SH-SY5Y (cell line): Measurements from ENCODE around the gene NME9.

Experiments used
- GATA2 ChIP-seq: IDR thresholded peaks from 2 replicates; pipeline ENCODE4 v1.6.1; 2011; ENCODE audit warnings: mild to moderate bottlenecking, low read depth, low read length
- GATA3 ChIP-seq: IDR thresholded peaks from 2 replicates; pipeline ENCODE4 v1.6.1; 2011; ENCODE audit warnings: low read depth, mild to moderate bottlenecking, low read length, moderate library complexity

Gene NME9

DNA sequence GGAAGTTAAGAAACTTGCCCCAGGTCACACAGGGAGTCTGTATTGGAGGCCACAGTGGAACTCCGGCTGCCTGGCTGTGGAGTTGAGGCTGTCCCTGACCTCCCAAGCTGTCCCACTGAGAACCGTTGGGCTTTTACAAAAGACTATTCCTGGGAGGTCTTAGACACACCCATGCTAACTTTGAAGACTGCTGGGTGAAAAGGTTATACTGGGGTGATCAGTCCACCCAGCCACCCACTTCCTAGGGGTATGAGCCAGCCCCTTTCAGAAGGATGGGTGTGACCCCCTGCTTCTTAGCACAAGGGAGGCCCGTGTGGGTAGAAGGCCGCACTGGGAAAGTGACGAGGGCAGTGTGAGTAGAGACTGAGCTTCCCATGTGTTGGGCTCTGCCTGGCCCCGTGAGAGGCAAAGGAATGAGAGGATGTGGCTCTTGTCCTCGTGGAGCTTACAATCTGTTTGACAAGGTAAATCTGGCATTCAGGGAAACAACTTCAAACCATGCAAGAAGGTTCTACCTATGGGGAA, 37.7 kb upstream of the NME9 start:
- no peak for TF ChIP-seq GATA2

DNA sequence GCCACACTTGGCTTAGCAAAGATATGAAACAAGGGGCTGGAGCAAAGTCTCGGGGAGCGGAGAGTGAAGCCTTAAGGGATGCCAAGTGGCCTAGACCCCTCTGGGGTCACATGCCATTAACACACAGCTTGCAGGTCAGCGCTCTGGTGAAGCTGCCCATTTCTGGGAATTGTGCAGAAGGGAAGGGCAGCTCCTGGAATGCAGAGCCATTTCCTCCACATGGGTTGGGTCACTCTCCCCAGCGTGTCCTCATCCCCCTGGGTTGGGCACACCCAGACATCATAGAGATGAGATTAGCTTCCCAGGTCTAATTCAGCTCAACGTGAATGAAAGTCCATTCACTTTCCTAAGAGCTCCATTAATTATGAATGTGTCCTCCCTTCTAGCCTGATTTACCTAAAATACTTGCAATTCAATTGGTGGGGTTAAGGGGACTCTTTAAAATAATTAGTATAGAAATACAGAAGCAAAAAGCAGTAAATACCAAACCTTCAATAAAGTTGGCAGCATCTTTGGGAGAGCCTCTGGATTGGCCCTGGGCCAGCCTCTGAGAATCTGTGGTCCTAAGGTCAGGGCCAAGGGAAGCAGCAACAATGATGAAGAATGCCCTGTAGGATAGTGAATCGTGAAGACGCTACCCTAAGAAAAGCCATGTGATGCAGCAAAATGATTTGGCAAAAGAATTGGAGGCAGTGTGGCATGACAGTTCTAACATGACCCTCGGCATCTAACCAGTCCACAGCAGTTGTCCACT, 36.5 kb upstream of the NME9 start:
- no peak for TF ChIP-seq GATA2
- no peak for TF ChIP-seq GATA3

DNA sequence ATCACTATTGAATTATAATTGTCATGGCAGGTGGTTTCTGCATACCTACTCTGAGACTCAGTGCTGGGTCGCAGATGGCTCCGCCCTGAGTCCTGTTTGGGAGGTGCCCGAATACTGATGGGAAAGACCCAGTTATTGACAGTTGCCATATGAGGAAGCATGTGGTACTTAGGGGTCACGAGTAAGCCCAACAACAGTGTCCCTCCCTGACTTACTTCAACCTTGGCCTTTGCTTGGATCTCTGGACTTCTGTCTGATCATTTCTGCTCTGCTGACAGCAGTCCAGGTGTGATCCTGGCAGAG, 35.6 kb upstream of the NME9 start:
- TF ChIP-seq GATA2 (no peak), GATA3 (no peak)

DNA sequence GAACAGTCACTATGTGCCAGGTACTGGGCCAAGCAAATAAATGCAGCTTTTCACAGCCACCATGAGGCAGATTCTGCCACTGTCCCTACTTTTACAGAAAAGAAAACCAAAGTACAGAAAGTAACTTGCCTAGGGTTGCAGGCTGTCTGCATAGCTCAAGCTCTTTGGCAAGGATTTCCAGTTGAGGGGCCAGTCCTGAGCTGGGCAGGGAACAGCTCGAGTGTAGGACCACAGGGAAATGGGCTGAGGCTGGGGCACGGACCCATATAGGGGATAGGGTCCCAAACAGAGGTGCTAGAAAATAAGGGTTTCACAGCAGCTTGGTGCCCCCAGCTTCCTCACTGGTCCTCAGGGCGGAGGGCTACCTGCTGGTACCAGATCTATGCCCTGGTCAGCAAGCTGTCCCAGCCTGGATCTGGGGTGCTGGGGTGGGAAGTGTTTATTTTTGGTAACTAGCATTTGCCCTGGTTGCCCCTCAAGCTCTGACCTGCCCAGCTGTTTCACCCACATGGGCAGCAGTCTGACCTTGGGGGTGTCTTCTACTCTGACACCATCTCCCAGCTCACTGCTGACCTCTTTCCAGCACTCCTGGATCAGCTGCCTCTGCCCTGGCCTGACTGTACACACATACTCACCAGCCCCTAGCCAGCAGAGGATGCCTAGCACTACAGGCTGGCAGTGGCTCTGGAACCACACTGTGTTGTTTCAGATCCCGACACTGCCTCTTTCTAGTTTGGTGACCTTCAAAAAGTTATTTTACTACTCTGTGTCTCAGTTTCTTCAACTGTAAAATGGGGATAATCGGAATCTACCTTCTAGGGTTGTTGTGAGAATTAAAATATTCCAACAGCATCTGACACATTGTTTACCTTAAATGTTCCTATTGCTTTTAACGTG, 35.0 kb upstream of the NME9 start:
- no peak for TF ChIP-seq GATA2
- TF ChIP-seq GATA3 = no peak

DNA sequence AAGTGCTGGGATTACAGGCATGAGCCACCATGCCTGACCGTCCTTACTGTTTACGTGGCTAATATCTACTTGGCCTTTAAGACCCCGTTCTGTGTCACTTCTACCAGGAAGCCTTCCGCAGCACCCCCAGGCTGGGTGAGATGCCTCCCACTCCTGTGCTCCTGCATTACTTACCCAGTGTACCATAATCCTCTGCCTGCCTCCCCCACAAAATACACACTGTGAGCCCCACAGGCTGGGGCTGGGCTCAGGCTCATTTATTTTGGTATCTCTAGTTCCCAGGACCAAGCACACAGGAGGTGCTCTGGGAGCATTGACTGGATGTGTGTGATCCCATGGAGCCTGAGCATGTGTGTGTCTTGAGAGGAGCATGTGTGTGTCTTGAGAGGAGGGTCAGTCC, 33.7 kb upstream of the NME9 start:
- TF ChIP-seq GATA3 = no peak
- no peak for TF ChIP-seq GATA2

DNA sequence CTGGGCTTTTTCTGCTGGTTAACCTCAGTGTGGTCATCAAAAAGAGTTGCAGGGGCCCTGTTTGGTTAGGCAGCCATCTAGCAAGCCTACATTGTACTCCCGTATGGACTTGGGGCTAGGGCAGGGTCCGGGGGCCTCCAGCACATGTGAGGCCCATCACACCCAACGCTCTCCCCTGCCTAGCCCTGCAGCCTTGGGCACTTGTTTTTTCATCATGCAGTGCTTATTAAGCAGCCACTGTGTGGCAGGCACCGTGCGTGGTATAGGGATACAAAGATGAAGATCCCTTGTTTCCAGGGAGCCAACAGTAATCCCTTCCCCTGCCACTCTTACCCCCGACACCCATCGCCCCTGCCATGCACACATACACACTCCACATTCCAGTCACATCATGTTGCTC, 32.9 kb upstream of the NME9 start:
- TF ChIP-seq GATA2 (no peak), GATA3 (no peak)

DNA sequence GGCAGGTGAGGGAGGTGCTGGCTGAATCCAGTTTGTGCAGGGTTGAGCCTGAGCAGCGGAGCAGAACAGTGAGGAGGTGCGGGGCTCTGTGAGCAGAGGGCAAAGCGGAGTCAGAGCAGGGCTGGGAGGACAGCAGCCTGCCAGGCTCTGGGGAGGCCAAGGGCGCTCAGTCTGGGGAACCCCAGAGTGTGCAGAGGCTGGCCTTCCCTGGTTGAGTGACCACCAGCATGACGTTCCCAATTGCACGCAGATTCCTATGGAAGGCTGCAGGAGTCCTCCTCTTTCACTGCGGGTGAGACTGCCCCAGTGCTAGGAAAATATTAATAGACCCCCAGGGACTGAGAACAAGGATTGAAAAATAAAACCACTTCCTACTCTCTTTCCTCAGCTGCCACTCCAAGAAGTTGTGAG, 31.9 kb upstream of the NME9 start:
- TF ChIP-seq GATA2 (no peak), GATA3 (no peak)

DNA sequence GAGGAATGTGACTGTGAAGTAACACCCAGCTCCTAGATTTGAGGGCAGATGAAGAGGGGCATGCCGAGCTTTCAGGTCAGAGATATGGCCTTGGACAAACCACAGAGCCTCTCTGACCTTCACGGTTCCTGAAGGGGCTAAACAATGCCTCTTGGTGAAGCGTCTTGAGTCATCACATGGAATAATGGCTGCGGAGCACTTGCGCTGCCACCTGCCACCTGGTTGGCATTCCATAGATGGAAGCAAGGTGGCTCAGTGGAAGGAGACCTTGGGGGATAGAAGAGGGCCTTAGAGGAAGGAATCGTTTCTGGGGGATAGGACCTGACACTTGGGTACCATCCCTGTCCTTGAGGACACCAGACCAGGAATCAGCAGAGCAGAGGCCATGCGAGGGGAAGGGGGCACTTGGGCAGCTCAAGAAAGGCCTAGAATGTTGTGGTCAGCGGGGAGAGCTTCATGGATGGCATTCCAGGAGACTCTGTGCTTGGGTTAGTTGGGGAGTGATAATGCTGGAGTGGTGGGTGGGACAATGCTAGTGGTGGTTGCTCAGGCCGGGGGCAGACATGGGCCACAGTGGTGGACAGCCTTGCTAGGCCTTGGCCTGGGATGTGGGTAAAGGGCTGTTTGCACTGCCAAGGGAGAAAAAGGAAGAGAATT, 31.3 kb upstream of the NME9 start:
- TF ChIP-seq GATA3 (no peak), GATA2 (no peak)

DNA sequence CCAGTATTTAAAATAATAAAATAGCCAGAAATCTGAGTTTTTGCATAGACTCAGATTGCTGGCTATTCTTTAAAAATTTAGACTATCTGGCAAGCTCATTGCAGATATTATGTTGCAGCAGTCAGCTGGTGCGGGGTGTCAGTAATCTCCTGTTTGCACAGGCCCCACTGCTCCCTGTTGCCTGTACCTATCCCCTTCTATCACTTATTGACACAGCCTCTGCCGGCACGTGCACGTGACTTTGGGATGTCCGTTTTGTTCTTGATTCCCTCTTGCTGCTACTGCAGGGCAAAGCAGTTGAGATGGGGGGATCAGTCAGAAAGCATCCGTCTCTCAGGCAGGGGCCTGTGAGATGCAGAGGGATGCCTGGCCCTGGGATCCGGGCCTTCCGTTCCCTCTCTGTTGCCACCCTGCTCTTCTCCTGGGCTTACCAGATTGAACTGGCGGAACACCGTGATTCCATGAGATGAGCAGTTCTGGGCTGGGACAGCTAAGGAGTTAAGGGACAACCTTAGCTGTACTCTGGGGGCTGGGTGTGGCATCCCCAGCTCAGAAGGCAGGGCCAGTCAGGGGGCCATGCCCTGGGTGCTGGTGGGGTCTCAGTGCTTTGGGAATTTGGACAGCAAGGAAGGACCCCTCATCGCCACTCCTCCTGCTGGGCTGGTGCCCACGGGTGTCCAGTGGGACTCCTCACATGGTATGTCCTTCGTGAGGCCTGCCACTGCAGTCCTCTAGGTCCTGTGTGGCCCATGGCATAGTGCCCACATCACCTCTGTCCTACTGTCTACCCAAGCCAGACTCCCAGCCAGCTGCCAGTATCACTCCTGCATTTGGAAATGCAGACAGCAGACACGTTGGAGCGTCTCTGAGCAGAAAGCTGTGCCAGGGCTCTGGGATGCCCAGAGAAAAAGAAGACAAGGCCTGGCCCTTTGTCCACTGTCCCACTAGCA, 30.5 kb upstream of the NME9 start:
- TF ChIP-seq GATA2 (no peak), GATA3 (no peak)

DNA sequence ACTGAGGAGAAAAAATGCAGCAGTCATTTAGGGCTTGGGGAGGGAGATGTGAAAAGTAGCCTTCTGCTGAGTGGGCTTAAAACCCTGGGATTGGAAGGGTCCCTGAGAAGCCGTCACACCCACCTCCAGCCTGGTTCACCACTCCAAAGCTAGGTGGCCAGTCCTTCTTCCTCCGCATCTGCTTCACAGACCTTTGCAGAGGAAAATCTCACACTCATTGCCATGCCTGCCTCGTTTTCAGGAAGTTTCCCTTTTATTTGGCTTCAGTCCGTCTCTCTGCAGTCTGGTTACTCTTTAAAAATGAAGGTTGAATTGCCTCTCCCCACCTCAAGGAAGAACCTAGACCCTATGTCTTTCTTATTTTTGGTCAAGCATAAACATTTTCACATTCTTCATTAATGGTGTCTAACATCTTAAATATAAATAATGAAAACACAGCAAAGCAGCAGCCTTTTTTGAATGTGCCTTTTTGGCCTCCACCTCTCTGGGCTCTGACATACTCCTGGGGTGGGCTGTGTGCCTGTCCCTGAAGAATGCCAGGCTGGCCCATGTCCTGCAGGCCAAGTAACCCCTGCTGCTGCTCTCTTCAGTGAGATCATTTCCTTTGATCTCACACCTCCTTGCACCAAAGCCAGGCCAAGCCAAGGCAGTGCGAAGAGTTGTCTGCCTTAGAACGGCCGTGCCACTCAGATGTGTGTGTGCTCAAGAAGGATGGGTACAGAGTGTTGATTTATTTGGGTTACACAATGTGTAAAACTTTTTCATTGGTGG, 29.7 kb upstream of the NME9 start:
- no peak for TF ChIP-seq GATA3
- no peak for TF ChIP-seq GATA2

DNA sequence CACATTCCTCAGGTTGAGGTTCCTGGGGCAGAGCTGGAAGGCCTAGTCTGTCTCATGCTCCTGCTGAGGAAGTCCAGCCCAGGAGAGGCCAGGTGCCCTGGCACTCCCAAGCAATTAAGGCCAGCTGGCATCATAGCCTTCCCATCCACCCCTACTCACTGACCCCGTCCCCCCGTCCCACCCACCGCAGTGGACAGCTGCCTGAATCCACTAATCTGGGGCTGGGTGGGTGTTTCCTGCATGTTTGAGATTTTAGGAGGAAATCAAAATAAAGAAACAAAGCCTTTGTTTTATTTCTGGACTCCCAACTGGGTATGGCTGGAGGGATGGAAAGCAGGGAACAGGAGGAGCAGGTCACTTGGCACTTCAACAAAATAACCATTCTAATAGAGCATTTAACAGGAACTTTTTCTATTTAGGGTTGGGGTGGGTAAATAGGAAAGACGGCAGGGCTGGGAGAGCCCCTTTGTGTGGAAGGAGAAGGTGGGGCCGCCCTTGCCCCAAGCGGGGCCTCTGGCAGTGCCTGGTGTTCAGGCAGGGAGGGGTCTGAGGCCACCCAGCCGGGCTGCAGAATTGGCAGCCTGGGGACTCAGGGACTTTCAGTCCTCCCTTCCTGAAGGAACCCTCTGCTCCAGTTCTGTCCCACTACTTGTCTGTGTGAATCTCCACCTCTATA, 27.2 kb upstream of the NME9 start:
- TF ChIP-seq GATA3 = no peak
- TF ChIP-seq GATA2 = no peak

DNA sequence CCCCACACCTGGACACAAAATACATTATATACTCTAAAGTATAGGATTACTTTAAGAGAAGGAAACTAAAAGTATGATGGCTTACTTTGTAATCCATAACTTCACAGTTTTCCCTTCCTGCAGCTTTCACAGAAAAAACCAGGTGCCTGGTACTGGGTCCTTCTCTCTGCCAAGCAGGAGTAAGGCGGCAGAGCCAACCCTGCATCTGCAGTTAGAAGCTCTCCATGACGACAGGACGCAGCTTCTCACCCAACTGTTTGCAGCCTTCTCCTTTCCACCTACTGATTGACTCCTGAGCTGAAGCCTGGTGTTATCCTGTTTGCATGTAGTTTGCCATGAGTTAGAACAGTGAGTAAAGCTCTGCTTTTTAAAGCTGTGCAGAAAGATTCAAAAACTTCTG, 25.4 kb upstream of the NME9 start:
- TF ChIP-seq GATA2 (no peak), GATA3 (no peak)

DNA sequence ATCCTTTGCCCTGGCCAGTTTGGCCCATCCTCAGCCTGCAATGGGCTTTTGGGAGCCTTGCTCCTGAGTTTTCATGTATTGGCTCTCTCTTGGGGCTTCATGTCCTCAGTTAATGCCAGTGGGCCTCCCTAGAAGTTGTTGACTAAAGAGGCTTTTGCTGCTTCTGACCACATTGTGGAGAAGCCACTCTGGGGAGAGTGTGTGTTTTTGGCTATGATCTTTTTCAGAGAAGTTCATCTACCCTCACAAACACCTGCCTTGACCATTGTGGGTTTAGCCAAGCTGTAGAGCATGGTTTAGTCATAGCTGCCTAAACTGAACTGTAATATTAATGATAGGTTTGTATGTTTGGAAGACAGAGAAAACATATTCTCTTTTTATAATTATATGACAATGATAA, 24.7 kb upstream of the NME9 start:
- TF ChIP-seq GATA3 = no peak
- TF ChIP-seq GATA2 = no peak
